HAP-1 (cell line): ENCODE results near the gene TSKS.
A peak's percentile ranks its signal among the peaks of the same experiment; 100 is the strongest.
"Not testable (repeated sequence)": the region's sequence is repeated elsewhere in the genome, so short reads cannot be mapped to it uniquely, and the experiment has no call there.

ENCODE experiments used
- DNase-seq, 2 experiments: peaks; one replicate each; pipeline ENCODE4 v3.0.0-alpha.2; 2016 to 2020; ENCODE audit warnings: low spot score in 2 of 2
- H3K27me3 ChIP-seq: fragments of 250-450 bp; sonication (Bioruptor Pico); 2 replicates; pipeline ENCODE4 v1.5.1; 2020; ENCODE audit warnings: low read depth, mild to moderate bottlenecking, moderate library complexity
- H3K36me3 ChIP-seq: fragments of 250-450 bp; sonication (Bioruptor Pico); replicated peaks from 2 replicates; pipeline ENCODE4 v1.5.1; 2020; ENCODE audit warnings: mild to moderate bottlenecking
- H3K4me1 ChIP-seq: fragments of 250-450 bp; sonication (Bioruptor Pico); 2 replicates; pipeline ENCODE4 v1.5.1; 2020; ENCODE audit warnings: mild to moderate bottlenecking
- H3K4me3 ChIP-seq: fragments of 250-450 bp; sonication (Bioruptor Pico); 2 replicates; pipeline ENCODE4 v1.5.1; 2020; ENCODE audit warnings: mild to moderate bottlenecking, moderate library complexity
- H3K9me3 ChIP-seq: fragments of 250-450 bp; sonication (Bioruptor Pico); 2 replicates; pipeline ENCODE4 v1.5.1; 2020; ENCODE audit warnings: mild to moderate bottlenecking, moderate library complexity
- in situ Hi-C: fragments of 300-500 bp; cut with MboI; formaldehyde crosslinking; loops from 3 replicates; pipeline ENCODE4 v1.14.3; 2020; ENCODE audit warnings: low sequenced_read_pairs, inconsistent platforms, mixed read lengths

The TSKS gene

DNA sequence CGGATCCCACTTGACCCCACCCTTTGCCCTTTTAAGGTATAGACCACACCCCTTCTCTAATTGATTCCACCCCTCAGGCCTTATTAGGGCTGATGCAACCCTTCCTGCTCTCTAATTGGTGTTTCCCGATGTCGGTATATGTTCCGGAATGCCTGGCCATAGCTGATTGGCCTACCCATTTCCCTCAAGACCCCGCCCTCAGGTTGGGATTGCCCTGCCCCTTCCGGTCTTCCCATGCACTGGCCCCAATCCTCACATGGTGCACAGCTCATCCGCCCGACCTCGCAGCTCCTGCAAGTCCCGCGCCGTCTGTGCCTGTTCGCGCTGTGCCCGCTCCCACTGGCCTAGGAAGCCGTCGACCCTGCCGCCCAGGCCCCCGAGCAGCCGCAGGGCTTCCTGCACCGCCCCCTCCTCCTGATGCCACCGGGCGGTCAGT, 18.1 kb downstream of the TSKS start:
- Histone ChIP-seq H3K36me3 (no peaks in the 10 kb centered on the region), H3K27me3 (no peaks in the 10 kb centered on the region), H3K4me1 (no peaks in the 10 kb centered on the region), H3K9me3 (no peaks in the 10 kb centered on the region), H3K4me3 (no peak overlapping the region)
- peak in 1 of 2 experiments; percentile 47 for DNase-seq
- in situ Hi-C loops, result no loop called here

GRCh38 chr19:49741210-49741844, 21.8 kb downstream of the TSKS start:
- in situ Hi-C loops, result no loop called here
- Histone ChIP-seq H3K9me3 (no peaks in the 10 kb centered on the region), H3K36me3 (no peaks in the 10 kb centered on the region), H3K4me1 (no peaks in the 10 kb centered on the region), H3K4me3 (no peak overlapping the region), H3K27me3 (no peaks in the 10 kb centered on the region)
- DNase-seq, result no peak

- Histone ChIP-seq H3K4me3 (no peak overlapping the region), H3K9me3 (no peaks in the 10 kb centered on the region), H3K36me3 (no peaks in the 10 kb centered on the region), H3K4me1 (no peaks in the 10 kb centered on the region), H3K27me3 (no peaks in the 10 kb centered on the region)
- in situ Hi-C loops, result no loop called here
- no peak for DNase-seq
Observed at GRCh38 chr19:49739933-49740332, 23.2 kb downstream of the TSKS start.

- in situ Hi-C loops, result no loop called here
- DNase-seq, result no peak
Observed at GRCh38 chr19:49739098-49739497, 24.0 kb downstream of the TSKS start.

GRCh38 chr19:49738268-49738667, 24.8 kb downstream of the TSKS start:
- Histone ChIP-seq H3K27me3 (no peaks in the 10 kb centered on the region), H3K4me3 (no peak overlapping the region), H3K4me1 (no peaks in the 10 kb centered on the region), H3K9me3 (no peaks in the 10 kb centered on the region), H3K36me3 (no peaks in the 10 kb centered on the region)
- in situ Hi-C loops, result no loop called here
- DNase-seq, result no peak

More at GRCh38 chr19:49739098-49739497, 24.0 kb downstream of the TSKS start:
- no peaks in the 10 kb centered on the region for H3K36me3 ChIP-seq
- H3K4me3 ChIP-seq, result no peak overlapping the region
- H3K4me1 ChIP-seq, result no peaks in the 10 kb centered on the region
- H3K9me3 ChIP-seq, result no peaks in the 10 kb centered on the region
- no peaks in the 10 kb centered on the region for H3K27me3 ChIP-seq

DNA sequence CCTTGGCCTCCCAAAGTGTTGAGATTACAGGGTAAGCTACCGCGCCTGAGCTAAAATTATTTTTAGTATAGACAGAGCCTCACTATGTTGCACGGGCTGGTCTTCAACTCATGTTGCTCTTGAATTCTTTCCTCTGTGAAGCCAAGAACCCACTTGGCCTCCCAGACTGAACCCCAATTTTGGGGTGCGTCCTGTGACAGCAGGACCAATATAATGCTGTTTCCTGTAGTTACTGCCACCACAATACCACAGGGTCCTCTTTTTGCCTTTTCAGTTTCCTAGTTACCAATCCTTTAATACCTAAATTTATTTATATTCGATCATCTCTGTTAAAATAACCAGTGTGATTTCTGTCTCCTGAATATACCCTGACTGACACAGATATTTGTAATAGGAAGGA, 32.9 kb downstream of the TSKS start:
- in situ Hi-C loops, result no loop called here
- Histone ChIP-seq H3K9me3 (no peaks in the 10 kb centered on the region), H3K4me1 (no peaks in the 10 kb centered on the region), H3K27me3 (no peaks in the 10 kb centered on the region), H3K4me3 (no peak overlapping the region), H3K36me3 (no peaks in the 10 kb centered on the region)
- DNase-seq, result no peak

GRCh38 chr19:49727217-49728030, 35.7 kb downstream of the TSKS start:
- H3K36me3 ChIP-seq, result no peaks in the 10 kb centered on the region
- in situ Hi-C loops, result no loop called here
- no peaks in the 10 kb centered on the region for H3K4me1 ChIP-seq
- no peak for DNase-seq
- H3K9me3 ChIP-seq, result no peaks in the 10 kb centered on the region
- H3K27me3 ChIP-seq, result no peaks in the 10 kb centered on the region
- no peak overlapping the region for H3K4me3 ChIP-seq

DNA sequence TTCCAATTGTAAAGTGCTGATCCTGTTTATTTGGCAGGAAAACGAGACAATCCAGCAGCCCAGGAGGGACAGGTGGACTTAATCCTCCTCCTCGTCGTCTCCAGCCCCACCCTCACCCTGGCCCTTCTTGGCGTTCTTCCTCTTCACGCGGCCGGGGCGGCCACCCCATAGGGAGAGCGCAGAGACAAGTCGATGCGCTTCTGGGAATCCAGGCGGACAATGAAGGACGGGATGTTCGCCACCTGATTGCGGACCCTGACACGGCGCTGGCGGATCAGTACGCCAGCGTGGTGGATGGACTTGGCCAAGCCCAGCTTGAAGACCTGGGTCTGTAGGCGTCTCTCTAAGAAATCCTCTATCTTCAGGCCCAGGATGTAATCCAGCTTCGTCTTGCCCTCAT, 43.7 kb downstream of the TSKS start:
- H3K27me3 ChIP-seq, in situ Hi-C loops, H3K4me3 ChIP-seq, DNase-seq, H3K36me3 ChIP-seq, H3K4me1 ChIP-seq, H3K9me3 ChIP-seq: not testable (repeated sequence)

DNA sequence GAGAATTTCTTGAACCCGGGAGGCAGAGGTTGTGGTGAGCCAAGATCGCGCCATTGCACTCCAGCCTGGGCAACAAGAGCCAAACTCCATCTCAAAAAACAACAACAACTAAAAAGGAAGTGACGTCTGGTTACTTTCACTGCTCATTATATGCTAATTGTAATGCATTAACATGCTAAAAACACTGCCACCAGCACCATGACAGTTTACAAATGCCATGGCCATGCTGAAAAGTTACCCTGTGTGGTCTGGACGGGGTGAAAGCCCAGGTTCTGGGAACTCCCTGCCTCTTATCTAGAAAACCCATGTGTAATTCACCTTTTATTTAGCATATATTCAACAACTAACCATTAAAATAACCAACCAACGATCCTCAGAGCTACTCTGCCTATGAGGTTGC, 44.1 kb downstream of the TSKS start:
- H3K27me3 ChIP-seq, result no peaks in the 10 kb centered on the region
- no peak for DNase-seq
- H3K4me1 ChIP-seq, result peaks cover 7% of the 10 kb centered on the region
- in situ Hi-C loops, result no loop called here
- no peaks in the 10 kb centered on the region for H3K36me3 ChIP-seq
- no peaks in the 10 kb centered on the region for H3K9me3 ChIP-seq
- H3K4me3 ChIP-seq, result no peak overlapping the region

DNA sequence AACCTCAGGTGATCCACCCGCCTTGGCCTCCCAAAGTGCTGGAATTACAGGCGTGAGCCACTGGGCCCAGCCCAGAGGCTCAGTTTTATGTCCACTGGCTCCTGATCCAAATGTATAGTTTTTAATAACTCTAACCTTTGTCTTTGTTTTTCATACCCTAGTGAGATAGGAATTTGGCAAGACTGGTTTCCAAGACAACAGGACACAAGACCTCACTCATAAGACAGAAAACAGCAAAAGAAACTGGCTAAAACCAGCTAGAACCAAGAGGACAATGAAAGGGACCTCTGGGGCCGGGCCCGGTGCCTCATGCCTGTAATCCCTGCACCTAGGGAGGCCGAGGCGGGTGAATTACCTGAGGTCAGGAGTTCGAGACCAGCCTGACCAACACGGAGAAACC, 44.6 kb downstream of the TSKS start:
- in situ Hi-C loops, result no loop called here
- no peak overlapping the region for H3K4me3 ChIP-seq
- no peak for DNase-seq
- no peaks in the 10 kb centered on the region for H3K9me3 ChIP-seq
- no peaks in the 10 kb centered on the region for H3K27me3 ChIP-seq
- H3K36me3 ChIP-seq, result no peaks in the 10 kb centered on the region
- H3K4me1 ChIP-seq, result peaks cover 7% of the 10 kb centered on the region

DNA sequence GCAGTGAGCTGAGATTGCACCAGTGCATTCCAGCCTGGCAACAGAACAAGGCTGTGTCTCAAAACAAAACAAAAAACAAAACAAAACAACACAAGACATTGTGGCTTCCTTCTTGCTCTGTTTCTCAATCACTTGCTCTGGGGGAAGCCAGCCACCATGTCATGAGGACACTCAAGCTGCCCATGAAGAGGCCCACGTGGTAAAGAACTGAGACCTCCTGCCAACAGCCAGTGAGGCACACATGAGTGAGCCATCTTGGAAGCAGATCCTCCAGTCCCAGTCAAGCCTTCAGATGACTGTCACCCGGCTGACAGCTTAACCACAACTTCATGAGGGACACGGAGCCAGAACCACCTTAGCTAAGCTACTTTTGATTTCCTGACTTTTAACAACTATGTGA, 47.0 kb downstream of the TSKS start:
- Histone ChIP-seq H3K4me1 (peaks cover 11% of the 10 kb centered on the region), H3K27me3 (no peaks in the 10 kb centered on the region), H3K9me3 (no peaks in the 10 kb centered on the region), H3K36me3 (no peaks in the 10 kb centered on the region), H3K4me3 (no peak overlapping the region)
- DNase-seq, result no peak
- in situ Hi-C loops, result no loop called here

- DNase-seq, result no peak
- peaks cover 4% of the 10 kb centered on the region for H3K4me1 ChIP-seq
- no peaks in the 10 kb centered on the region for H3K36me3 ChIP-seq
- no peaks in the 10 kb centered on the region for H3K9me3 ChIP-seq
- H3K27me3 ChIP-seq, result no peaks in the 10 kb centered on the region
- H3K4me3 ChIP-seq, result no peak overlapping the region
- in situ Hi-C loops, result no loop called here
Observed at GRCh38 chr19:49713236-49713845, 49.8 kb downstream of the TSKS start.

DNA sequence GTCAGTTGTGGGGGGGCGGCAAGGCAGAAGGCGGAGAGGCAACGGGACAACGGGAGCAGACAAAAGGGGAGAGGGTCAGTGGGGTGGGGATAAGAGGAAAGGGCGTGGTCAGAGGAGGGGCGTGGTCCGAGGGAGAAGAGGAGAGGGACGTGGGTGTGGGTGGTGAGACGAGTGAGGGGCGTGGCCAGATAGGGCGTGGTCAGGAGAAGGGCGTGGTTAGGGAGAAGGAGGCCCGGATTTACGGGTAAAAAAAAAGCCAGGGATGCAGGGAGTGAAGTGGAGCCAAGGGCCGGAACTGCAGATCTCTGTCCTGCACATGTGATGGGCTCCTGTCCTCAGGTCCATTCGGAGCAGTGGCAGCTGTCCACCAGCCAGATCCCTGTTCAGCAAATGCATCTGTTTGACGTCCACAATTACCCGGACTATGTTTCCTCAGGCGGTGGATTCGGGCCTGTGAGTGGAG, 50.7 kb downstream of the TSKS start:
- in situ Hi-C loops, result no loop called here
- Histone ChIP-seq H3K4me1 (peaks cover 4% of the 10 kb centered on the region), H3K27me3 (no peaks in the 10 kb centered on the region), H3K36me3 (no peaks in the 10 kb centered on the region), H3K4me3 (peak overlapping the region; percentile 19), H3K9me3 (no peaks in the 10 kb centered on the region)
- DNase-seq, result peak; percentile 80 to 99

- in situ Hi-C loops, result no loop called here
- DNase-seq, result no peak
- Histone ChIP-seq H3K27me3 (no peaks in the 10 kb centered on the region), H3K4me1 (peaks cover 4% of the 10 kb centered on the region), H3K4me3 (no peak overlapping the region), H3K36me3 (no peaks in the 10 kb centered on the region), H3K9me3 (no peaks in the 10 kb centered on the region)
Observed at GRCh38 chr19:49710372-49710951, 52.6 kb downstream of the TSKS start.
